Testis (tissue), 3 donors: ENCODE measurements around the gene CELSR1. TPM values are rescaled to one million over a fixed set of nuclear protein-coding genes. Genes with fewer than 3 reads are reported as not detected.

Source experiments
- DNase-seq: peaks from one replicate; pipeline ENCODE4 v3.0.0-alpha.2; 2019
- H3K27ac ChIP-seq, 2 donors: fragments of 200-600 bp; sonication (generic); one replicate each; pipeline ENCODE4 v1.5.1; 2019
- H3K27me3 ChIP-seq: fragments of 200-600 bp; sonication (generic); one replicate; pipeline ENCODE4 v1.5.1; 2019
- H3K36me3 ChIP-seq: fragments of 200-600 bp; sonication (generic); one replicate; pipeline ENCODE4 v1.5.1; 2017; ENCODE audit warnings: low read depth; ENCODE audit errors: missing control alignments
- H3K4me1 ChIP-seq: fragments of 200-600 bp; sonication (generic); one replicate; pipeline ENCODE4 v1.5.1; 2019
- H3K4me3 ChIP-seq, 2 donors: fragments of 200-600 bp; sonication (generic); one replicate each; pipeline ENCODE4 v1.5.1; 2017 to 2019
- H3K9me3 ChIP-seq: fragments of 200-600 bp; sonication (generic); one replicate; pipeline ENCODE4 v1.5.1; 2017
- CTCF ChIP-seq, 3 experiments: fragments of 450-650 bp in 2 of 3; fragments of 200-600 bp in 1 of 3; sonication (generic) in 1 of 3; IDR thresholded peaks; one replicate each; pipeline ENCODE4 v1.5.1; 2016 to 2019; ENCODE audit warnings: antibody characterized with exemption in 3 of 3, mild to moderate bottlenecking in 2 of 3, moderate library complexity in 1 of 3
- POLR2A ChIP-seq: fragments of 450-650 bp; IDR thresholded peaks from one replicate; pipeline ENCODE4 v1.6.1; 2017; ENCODE audit warnings: antibody characterized with exemption, mild to moderate bottlenecking, moderate library complexity
- WGBS, 2 donors: methylation state at CpG; one replicate each; pipeline ENCODE4 v1.1.5; 2018; 5-methylcytosine and 5-hydroxymethylcytosine counted together
- intact Hi-C: fragments of 100-400 bp; cut with DNase I; formaldehyde crosslinking; loops from one replicate; pipeline ENCODE4 v1.15.1; 2023; ENCODE audit warnings: low total_unique reads
- polyA plus RNA-seq: library from polyadenylated mRNA; stranded (reverse); fragments of 350-450 nt; fragmentation: Illumina TruSeq; extraction: RNeasy Lipid Tissue Mini Kit (QIAGEN cat#74804); gene quantifications from one replicate; pipeline ENCODE4 v1.2.3, GENCODE V29; 2014; ENCODE audit warnings: low read depth, low replicate concordance; ENCODE audit not compliant: insufficient read depth
- total RNA-seq, 2 donors: library from RNA; depleted of rRNA; stranded (reverse); fragments of >200 nt; gene quantifications; one replicate each; pipeline ENCODE4 v1.2.3, GENCODE V29; 2016

The CELSR1 gene
- total and polyA plus RNA-seq, 3 donors from 2014 or later: 5.6 to 21.5 (median 13.8) TPM

- intact Hi-C loops: no loop called here
These were observed 52.4 kb downstream of the CELSR1 start for GRCh38 chr22:46484861-46485595.

GRCh38 chr22:46484156-46484860, 53.1 kb downstream of the CELSR1 start:
- DNase-seq: no peak
- H3K9me3 ChIP-seq: no peaks in the 10 kb centered on the region
- no peak overlapping the region for H3K4me3 ChIP-seq
- no peaks in the 10 kb centered on the region for H3K4me1 ChIP-seq
- intact Hi-C loops: no loop called here
- no peaks in the 10 kb centered on the region for H3K27me3 ChIP-seq
- no peak for TF ChIP-seq CTCF (IDR thresholded peaks at IDR 0.05)
- no peak for TF ChIP-seq POLR2A
- WGBS, 2 donors: 90 to 92% methylated on average over 9 to 16 of the region's 16 CpGs
- H3K27ac ChIP-seq: no peak overlapping the region
- no peaks in the 10 kb centered on the region for H3K36me3 ChIP-seq

More at GRCh38 chr22:46484861-46485595, 52.4 kb downstream of the CELSR1 start:
- no peaks in the 10 kb centered on the region for H3K9me3 ChIP-seq
- H3K4me1 ChIP-seq: no peaks in the 10 kb centered on the region
- no peak overlapping the region for H3K4me3 ChIP-seq
- TF ChIP-seq POLR2A (no peak), CTCF (IDR thresholded peaks at IDR 0.05) (no peak)
- H3K36me3 ChIP-seq: no peaks in the 10 kb centered on the region
- no peak overlapping the region for H3K27ac ChIP-seq
- no peaks in the 10 kb centered on the region for H3K27me3 ChIP-seq
- no peak for DNase-seq
- WGBS, 2 donors: 69 to 71% methylated on average over 15 of the region's 15 CpGs

- H3K27me3 ChIP-seq: no peaks in the 10 kb centered on the region
- 37 to 41% methylated on average over 4 of the region's 4 CpGs for WGBS, 2 donors
- H3K4me3 ChIP-seq: no peak overlapping the region
- no peaks in the 10 kb centered on the region for H3K36me3 ChIP-seq
- no peaks in the 10 kb centered on the region for H3K9me3 ChIP-seq
- no peak for DNase-seq
- H3K27ac ChIP-seq: no peak overlapping the region
- H3K4me1 ChIP-seq: no peaks in the 10 kb centered on the region
- TF ChIP-seq CTCF (IDR thresholded peaks at IDR 0.05) (no peak), POLR2A (no peak)
- intact Hi-C loops: no loop called here
These were observed 54.1 kb downstream of the CELSR1 start for GRCh38 chr22:46483353-46483752.

- H3K9me3 ChIP-seq: no peaks in the 10 kb centered on the region
- TF ChIP-seq POLR2A (no peak), CTCF (IDR thresholded peaks at IDR 0.05) (no peak)
- H3K4me1 ChIP-seq: no peaks in the 10 kb centered on the region
- no peak for DNase-seq
- no peaks in the 10 kb centered on the region for H3K27me3 ChIP-seq
- WGBS, 2 donors: 78 to 95% methylated on average over 6 to 7 of the region's 7 CpGs
- H3K27ac ChIP-seq: no peak overlapping the region
- H3K36me3 ChIP-seq: no peaks in the 10 kb centered on the region
- no peak overlapping the region for H3K4me3 ChIP-seq
- intact Hi-C loops: no loop called here
These were observed 55.3 kb downstream of the CELSR1 start for GRCh38 chr22:46482056-46482675.
